Measurements from ENCODE around the gene C16orf74.

DNA sequence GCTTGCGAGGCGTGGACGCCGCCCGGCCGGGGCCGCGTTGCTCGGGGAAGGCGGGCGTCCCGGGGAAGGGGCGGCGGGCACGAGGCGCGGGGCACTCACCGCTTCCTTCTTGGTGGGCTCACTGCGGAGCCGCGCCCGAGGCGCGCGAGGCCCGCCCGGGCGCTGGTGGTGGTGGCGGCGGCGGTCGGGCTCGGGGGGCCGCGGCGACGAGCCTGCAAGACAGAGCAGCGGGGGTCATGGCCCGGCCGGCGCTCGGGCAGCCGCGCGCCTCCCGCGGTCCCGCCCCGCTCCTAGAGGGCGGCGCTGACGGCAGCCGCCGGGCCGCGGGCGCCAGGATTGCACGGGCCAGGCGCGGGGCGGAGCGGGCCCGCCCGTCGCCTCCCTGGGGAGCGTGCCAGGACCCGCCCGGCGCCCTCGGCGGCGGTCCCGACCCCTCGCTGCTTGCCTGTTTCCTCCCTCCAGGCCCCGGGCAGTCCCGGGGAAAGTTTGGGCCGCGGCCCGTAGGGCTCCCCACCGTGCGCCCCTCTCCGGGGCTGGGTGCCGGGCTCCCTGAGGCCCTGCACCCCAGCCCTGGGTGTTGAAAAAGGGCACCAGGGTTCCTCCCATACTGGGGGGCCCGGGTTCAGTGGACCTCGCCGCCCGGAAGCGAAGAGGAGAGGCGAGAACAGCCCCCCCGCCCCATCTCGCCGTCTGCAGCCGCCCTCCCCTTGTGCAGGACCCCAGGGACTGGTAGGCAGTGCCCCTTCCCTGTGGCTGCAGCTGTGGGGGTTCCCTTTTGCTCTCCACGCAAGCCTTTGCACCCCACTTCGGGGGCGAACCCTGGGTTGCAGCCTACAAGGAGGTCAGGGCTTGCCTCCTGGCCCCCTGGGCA lies at the start of gene C16orf74:
- TF ChIP-seq, protein P1, sequence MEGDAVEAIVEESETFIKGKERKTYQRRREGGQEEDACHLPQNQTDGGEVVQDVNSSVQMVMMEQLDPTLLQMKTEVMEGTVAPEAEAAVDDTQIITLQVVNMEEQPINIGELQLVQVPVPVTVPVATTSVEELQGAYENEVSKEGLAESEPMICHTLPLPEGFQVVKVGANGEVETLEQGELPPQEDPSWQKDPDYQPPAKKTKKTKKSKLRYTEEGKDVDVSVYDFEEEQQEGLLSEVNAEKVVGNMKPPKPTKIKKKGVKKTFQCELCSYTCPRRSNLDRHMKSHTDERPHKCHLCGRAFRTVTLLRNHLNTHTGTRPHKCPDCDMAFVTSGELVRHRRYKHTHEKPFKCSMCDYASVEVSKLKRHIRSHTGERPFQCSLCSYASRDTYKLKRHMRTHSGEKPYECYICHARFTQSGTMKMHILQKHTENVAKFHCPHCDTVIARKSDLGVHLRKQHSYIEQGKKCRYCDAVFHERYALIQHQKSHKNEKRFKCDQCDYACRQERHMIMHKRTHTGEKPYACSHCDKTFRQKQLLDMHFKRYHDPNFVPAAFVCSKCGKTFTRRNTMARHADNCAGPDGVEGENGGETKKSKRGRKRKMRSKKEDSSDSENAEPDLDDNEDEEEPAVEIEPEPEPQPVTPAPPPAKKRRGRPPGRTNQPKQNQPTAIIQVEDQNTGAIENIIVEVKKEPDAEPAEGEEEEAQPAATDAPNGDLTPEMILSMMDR (IDR thresholded peaks at IDR 0.05), result no peak
- TF ChIP-seq POLR2A (IDR thresholded peaks at IDR 0.05), result no peak
